Ramos (cell line): ENCODE results near the gene IFNA6.

ENCODE experiments used
- in situ Hi-C: fragments of 300-500 bp; cut with MboI; formaldehyde crosslinking; loops from one replicate; pipeline ENCODE4 v1.14.3; 2022; ENCODE audit warnings: low sequenced_read_pairs; ENCODE audit not compliant: unreplicated experiment

The IFNA6 gene

GRCh38 chr9:21331676-21332402 lies 18.8 kb downstream of the IFNA6 start:
- in situ Hi-C loops: no loop called here

GRCh38 chr9:21326526-21327139 lies 24.1 kb downstream of the IFNA6 start:
- in situ Hi-C loops: loop anchor here (10.0 kb wide), 1 partner anchor 468 kb away; no protein-coding TSS in a partner anchor

GRCh38 chr9:21324047-21324446 lies 26.6 kb downstream of the IFNA6 start:
- in situ Hi-C loops: loop anchor here (10.0 kb wide), 1 partner anchor 471 kb away; no protein-coding TSS in a partner anchor

- in situ Hi-C loops: loop anchor here (10.0 kb wide), 1 partner anchor 472 kb away; no protein-coding TSS in a partner anchor
Observed at GRCh38 chr9:21322911-21323461, 27.7 kb downstream of the IFNA6 start.

GRCh38 chr9:21320465-21320864 lies 30.2 kb downstream of the IFNA6 start:
- in situ Hi-C loops: loop anchor here (10.0 kb wide), 1 partner anchor 474 kb away; no protein-coding TSS in a partner anchor

GRCh38 chr9:21317956-21318923 lies 32.4 kb downstream of the IFNA6 start:
- in situ Hi-C loops: no loop called here

GRCh38 chr9:21316860-21317259 lies 33.8 kb downstream of the IFNA6 start:
- in situ Hi-C loops: no loop called here

GRCh38 chr9:21316032-21316842 lies 34.5 kb downstream of the IFNA6 start:
- in situ Hi-C loops: no loop called here

- in situ Hi-C loops: no loop called here
Observed at GRCh38 chr9:21314152-21314551, 36.5 kb downstream of the IFNA6 start.

- in situ Hi-C loops: no loop called here
Observed at GRCh38 chr9:21311889-21312288, 38.8 kb downstream of the IFNA6 start.

GRCh38 chr9:21305213-21305612 lies 45.5 kb downstream of the IFNA6 start, which contains the start of gene IFNA5:
Gene IFNA5, minus strand, starts transcription at chr9:21305313. Its CDS starts 57 bp downstream, at chr9:21305256.
- in situ Hi-C loops: no loop called here
